Mucosa of descending colon (tissue), 3 donors: ENCODE measurements around the gene ARHGEF10L. TPM values are rescaled to one million over a fixed set of nuclear protein-coding genes. Genes with fewer than 3 reads are reported as not detected.
A peak's percentile ranks its signal among the peaks of the same experiment; 100 is the strongest.

Experiments
- ATAC-seq: fragments of 200-7000 bp; cut with Tn5 transposase; one replicate; pipeline ENCODE4 v1.9.1; 2020; ENCODE audit warnings: mild to moderate bottlenecking, moderate library complexity
- DNase-seq, 3 donors: peaks; one replicate each; pipeline ENCODE4 v3.0.0-alpha.2; 2020
- H3K36me3 ChIP-seq: fragments of 200-600 bp; one replicate; pipeline ENCODE4 v1.8.0; 2021; ENCODE audit warnings: low read depth, mild to moderate bottlenecking
- H3K4me1 ChIP-seq: fragments of 200-600 bp; one replicate; pipeline ENCODE4 v1.8.0; 2021; ENCODE audit warnings: low read depth, mild to moderate bottlenecking
- H3K4me3 ChIP-seq: fragments of 200-600 bp; one replicate; pipeline ENCODE4 v1.8.0; 2021; ENCODE audit warnings: mild to moderate bottlenecking
- H3K9me3 ChIP-seq: fragments of 200-600 bp; one replicate; pipeline ENCODE4 v1.8.0; 2021; ENCODE audit warnings: mild to moderate bottlenecking
- CTCF ChIP-seq: fragments of 200-600 bp; IDR thresholded peaks from one replicate; pipeline ENCODE4 v1.8.0; 2022; ENCODE audit warnings: antibody characterized with exemption, mild to moderate bottlenecking
- intact Hi-C, 2 donors: fragments of 100-400 bp; cut with DNase I in 1 of 2; cut with micrococcal nuclease in 1 of 2; formaldehyde crosslinking; loops; one replicate each; pipeline versions ENCODE4 v1.11.0 to v1.11.1; 2022; cut with DNase I, micrococcal nuclease
- total RNA-seq, 3 donors: library from RNA; stranded (reverse); fragmentation: NEBNext Ultra II Directional in 2 of 3; extraction: Animal tissue kit (Norgen Biotek cat#: 25700) in 2 of 3; gene quantifications; one replicate each; pipeline versions ENCODE4 v1.2.1 to v1.2.4, GENCODE V29; 2021 to 2023
- donor health status: DM: no; HTN: no; CAD: no; lungs with moderate emphysema.
- donor health status: DM: no; HTN: no; CAD: no.
- donor health status: DM: no; HTN: yes; CAD: no.

Gene ARHGEF10L
- total RNA-seq, 3 donors from 2014 or later: 87.6 to 146 (median 144) TPM

GRCh38 chr1:17561247-17561548 lies 21.7 kb downstream of the ARHGEF10L start:
- DNase-seq (no peak), ATAC-seq (no peak)
- Histone ChIP-seq H3K36me3 (no peaks in the 10 kb centered on the region), H3K4me3 (no peak overlapping the region), H3K9me3 (no peaks in the 10 kb centered on the region), H3K4me1 (peaks cover 45% of the 10 kb centered on the region)
- TF ChIP-seq CTCF: no peak
- intact Hi-C loops: no loop called here

- peaks cover 45% of the 10 kb centered on the region for H3K4me1 ChIP-seq
Measured at GRCh38 chr1:17561561-17561985, 22.1 kb downstream of the ARHGEF10L start.

GRCh38 chr1:17562375-17562774 lies 22.9 kb downstream of the ARHGEF10L start:
- no peak for ATAC-seq
- TF ChIP-seq CTCF: no peak
- Histone ChIP-seq H3K9me3 (no peaks in the 10 kb centered on the region), H3K4me3 (no peak overlapping the region), H3K4me1 (peaks cover 45% of the 10 kb centered on the region), H3K36me3 (no peaks in the 10 kb centered on the region)
- intact Hi-C loops: no loop called here
- no peak for DNase-seq

More at GRCh38 chr1:17561561-17561985, 22.1 kb downstream of the ARHGEF10L start:
- no peaks in the 10 kb centered on the region for H3K36me3 ChIP-seq
- no peak for ATAC-seq
- H3K4me3 ChIP-seq: no peak overlapping the region
- no peak for TF ChIP-seq CTCF
- no peak for DNase-seq
- intact Hi-C loops: no loop called here
- no peaks in the 10 kb centered on the region for H3K9me3 ChIP-seq

GRCh38 chr1:17563494-17564281 lies 24.2 kb downstream of the ARHGEF10L start:
- intact Hi-C loops: no loop called here
- no peak for TF ChIP-seq CTCF
- DNase-seq (no peak), ATAC-seq (peak; percentile 3)
- Histone ChIP-seq H3K9me3 (no peaks in the 10 kb centered on the region), H3K4me1 (peaks cover 47% of the 10 kb centered on the region), H3K4me3 (no peak overlapping the region), H3K36me3 (no peaks in the 10 kb centered on the region)

GRCh38 chr1:17564458-17565393 lies 25.2 kb downstream of the ARHGEF10L start:
- ATAC-seq: peak; percentile 53
- Histone ChIP-seq H3K4me1 (peaks cover 47% of the 10 kb centered on the region), H3K4me3 (no peak overlapping the region), H3K36me3 (no peaks in the 10 kb centered on the region), H3K9me3 (no peaks in the 10 kb centered on the region)
- peak in 2 of 3 donors; percentile 46 to 66 for DNase-seq
- no peak for TF ChIP-seq CTCF
- intact Hi-C loops: no loop called here
